NCI-H146 (cell line): ENCODE measurements around the gene NPFFR2.
"Not testable (repeated sequence)": the region's sequence is repeated elsewhere in the genome, so short reads cannot be mapped to it uniquely, and the experiment has no call there.

Experiments used
- DNase-seq: peaks from one replicate; lab custom pipeline; 2025; lab: John Stamatoyannopoulos, UW

The NPFFR2 gene

GRCh38 chr4:72031868-72032608 is at the start of gene NPFFR2:
Gene NPFFR2, plus strand, starts transcription at chr4:72032000. Its CDS starts 96,592 bp downstream, at chr4:72128592.
- no peak for DNase-seq

DNA sequence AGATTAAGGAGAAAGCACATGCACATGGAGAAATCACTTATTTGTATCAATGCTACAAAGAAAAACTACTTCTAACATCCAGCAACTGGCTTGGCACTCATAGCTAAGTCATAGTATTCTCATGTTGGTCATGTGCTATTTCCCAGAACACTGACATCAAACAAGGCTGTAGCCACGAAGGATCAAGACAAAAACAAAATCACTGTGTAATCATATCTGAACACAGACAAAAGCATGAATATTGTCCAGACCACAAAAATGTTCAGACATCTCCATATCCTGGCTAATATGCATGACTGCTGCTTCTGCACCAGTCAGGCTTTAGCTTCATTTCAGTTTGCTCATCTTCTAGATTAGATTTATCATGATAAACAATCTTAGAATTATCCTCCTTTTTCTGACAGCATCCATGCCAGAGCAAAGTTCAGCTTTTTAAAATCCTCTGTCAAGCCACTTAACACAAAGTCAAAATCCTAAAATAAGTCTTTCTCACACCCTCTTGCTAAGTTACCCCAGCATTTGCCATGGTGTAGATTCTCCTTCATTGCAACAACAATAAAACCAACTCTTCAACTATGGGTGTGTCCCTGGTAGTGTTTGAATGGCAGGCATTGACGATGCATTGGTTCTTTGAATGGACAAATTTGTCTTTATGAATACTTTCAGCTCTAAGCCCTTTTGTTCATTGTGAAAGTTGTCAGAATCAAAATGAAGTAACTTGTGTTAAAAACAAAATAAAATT is 39.1 kb upstream of the NPFFR2 start:
- no peak for DNase-seq

- no peak for DNase-seq
Measured at GRCh38 chr4:71994559-71994958, 37.2 kb upstream of the NPFFR2 start.

GRCh38 chr4:71995297-71995696 is 36.5 kb upstream of the NPFFR2 start:
- DNase-seq = no peak

GRCh38 chr4:72006586-72006985 is 25.2 kb upstream of the NPFFR2 start:
- DNase-seq = no peak

- no peak for DNase-seq
Measured at GRCh38 chr4:72011906-72012305, 19.9 kb upstream of the NPFFR2 start.

DNA sequence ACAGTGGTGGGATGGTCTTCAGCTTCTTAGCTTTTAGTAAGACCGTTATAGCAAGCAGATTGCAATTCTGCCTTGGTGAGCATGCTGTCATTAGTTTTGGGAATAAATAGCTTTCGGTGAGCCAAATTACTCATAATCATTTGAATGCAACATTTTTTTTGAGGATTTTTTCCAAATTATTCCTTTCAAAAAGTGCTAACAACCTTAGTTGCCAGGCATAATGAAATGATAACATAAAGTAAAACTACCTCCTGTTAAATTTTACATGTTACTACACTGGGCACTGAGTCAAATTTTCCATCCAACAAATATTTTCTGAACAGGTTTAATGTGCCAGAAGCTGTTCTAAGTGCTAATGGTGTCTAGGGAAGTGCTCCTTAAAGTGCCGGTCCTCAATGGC is 15.8 kb upstream of the NPFFR2 start:
- DNase-seq = no peak

DNA sequence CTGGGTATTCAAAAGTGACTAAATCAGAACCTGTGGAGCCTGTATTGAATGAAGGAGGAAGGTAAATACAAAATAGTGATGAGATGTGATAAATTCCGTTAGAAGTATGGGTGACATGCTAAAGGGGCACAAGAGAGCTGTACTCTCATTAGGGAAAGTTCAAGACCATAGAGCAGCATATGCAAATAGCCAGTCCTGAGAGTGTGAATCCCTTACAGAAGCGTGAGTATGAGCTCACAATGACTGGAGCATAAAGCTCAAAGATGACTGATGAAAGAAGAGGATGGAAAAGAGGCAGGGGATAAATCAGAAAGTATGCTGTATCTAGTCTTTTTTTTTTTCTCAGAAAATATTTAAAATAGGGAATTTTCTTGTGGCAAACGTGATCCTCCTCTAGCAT is 12.1 kb upstream of the NPFFR2 start:
- no peak for DNase-seq

DNA sequence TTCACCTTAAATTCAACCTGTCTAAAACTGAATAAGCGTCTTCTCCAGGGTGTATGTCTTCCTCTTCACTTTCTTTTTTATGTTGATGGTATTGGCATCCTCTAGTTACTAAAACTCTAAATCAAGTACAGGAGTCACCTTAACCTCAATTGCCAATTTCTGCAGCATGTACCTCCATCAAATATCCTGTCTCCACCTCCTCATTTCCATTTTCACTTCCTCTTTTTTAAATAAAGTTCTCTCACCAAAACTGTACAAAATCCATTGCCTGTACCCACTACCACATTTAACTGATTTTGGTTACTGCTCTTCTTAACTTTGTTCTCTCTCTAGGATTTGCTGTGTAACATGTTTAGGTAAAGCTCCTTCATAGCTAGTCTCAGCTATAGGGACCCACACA is 9.2 kb upstream of the NPFFR2 start:
- no peak for DNase-seq

GRCh38 chr4:72055566-72055965 is 23.8 kb downstream of the NPFFR2 start:
- DNase-seq = no peak

GRCh38 chr4:72063726-72064125 is 31.9 kb downstream of the NPFFR2 start:
- DNase-seq = no peak

DNA sequence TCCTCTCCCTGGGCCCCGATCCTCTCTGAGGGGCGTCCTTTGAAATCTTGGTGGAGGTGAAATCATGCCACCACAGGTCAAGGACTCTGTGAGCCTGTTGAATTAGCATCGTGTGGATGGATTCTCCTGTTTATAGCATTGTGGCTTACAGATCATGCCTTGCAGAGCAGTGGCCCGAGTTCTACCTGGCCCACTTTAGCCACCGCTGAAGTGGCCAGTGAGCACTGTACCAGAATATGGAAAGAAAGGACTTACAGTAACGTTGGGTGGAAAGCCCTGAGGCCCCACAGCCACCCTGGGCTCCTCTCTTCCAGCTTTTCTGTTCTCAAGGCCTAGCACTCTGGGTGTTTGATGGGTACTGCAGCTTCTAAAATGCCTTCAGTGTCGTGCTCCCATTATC is 35.3 kb downstream of the NPFFR2 start:
- DNase-seq = no peak

- no peak for DNase-seq
Measured at GRCh38 chr4:72073816-72074215, 42.0 kb downstream of the NPFFR2 start.

DNA sequence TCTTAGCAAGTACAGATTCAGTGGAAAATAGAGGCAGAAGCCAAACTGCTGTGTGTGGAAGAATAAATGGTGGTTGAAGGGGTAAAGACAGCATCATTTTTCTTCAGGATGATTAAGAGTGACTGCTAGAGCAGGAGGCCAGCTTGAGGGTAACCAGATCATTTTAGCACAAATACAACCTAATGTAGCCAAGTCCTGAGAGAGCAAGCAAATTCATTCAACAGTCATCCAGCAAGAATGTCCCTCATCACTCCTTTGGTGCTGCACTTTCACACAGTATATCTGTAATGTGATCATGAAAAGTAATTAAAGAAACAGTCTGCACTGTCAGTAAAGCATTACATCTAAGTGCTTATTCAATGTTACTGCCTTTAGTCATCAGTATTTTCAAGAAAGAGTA is 44.8 kb downstream of the NPFFR2 start:
- no peak for DNase-seq

- DNase-seq = no peak
Measured at GRCh38 chr4:72077346-72077745, 45.5 kb downstream of the NPFFR2 start.

GRCh38 chr4:72084587-72085011 is 52.8 kb downstream of the NPFFR2 start:
- DNase-seq = no peak

GRCh38 chr4:72090606-72091005 is 58.8 kb downstream of the NPFFR2 start:
- not testable (repeated sequence) for DNase-seq

DNA sequence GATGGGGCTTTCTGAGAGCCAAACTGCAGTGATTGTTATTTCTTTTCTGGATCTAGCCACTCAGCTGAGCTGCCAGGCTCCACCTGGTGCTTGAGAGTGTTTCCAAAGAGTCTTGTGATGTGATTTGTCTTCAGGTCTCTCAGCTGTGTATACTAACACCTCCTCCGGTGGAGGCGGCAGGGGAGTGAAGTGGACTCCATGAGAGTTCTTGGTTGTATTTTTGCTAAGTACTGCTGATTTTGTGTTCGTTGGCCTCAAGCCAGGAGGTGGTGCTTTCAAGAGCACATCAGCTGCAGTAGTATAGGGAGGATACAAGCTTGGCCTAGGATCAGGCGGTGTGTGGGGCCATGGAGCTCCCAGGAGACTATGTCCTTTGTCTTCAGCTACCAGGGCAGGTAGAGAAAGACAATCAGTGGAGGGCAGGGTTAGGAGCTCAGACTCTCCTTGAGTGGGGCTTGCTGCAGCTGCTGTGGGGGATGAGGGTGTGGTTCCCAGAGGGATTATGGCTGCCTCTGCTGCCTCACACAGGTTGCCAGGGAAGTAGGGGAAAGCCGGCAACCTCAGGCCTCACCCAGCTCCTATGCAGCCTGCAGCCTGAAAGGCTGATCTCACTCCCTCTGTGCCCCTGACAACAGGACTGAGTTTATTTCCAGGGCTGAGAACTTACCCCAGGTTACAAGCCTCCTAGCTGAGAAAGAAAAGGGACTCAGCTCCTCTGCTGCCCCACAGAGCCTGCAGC is 62.4 kb downstream of the NPFFR2 start:
- no peak for DNase-seq

DNA sequence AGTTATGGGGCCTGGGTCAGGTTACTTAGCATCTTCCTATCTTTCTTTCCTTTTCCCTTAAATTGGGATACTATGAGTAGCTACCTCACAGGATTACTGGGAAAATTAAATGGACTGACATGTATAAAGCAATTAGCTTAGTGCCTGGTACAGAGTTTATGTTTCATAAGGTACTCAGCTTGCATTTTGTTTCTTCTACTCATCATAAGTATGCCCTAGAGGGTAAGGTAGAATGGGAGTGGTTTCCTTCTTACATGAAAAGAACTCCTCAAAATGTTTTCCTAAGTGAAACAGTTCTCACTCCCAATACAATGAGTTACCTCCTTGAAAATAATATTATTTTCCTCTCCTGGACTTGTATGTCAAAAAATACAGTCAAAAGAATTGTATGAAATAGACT is 75.7 kb downstream of the NPFFR2 start:
- no peak for DNase-seq

DNA sequence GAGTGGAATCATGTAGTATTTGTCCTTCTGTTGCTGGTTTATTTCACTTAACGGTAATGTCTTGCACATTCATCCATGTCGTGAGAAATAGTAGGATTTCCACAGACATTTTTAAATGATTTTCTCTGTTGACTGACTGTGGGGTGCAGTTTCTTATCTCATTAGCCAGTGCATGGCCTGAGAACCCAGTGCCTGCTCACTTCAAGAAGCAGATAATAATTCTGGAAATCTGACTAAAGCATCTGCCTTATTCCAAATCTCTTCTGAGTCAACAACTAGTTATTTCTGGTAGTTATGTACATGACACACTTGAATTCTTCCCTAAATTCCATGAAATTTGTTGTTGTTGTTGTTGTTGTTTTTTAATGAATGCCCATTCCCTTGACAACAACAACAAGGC is 77.6 kb downstream of the NPFFR2 start:
- DNase-seq = no peak

DNA sequence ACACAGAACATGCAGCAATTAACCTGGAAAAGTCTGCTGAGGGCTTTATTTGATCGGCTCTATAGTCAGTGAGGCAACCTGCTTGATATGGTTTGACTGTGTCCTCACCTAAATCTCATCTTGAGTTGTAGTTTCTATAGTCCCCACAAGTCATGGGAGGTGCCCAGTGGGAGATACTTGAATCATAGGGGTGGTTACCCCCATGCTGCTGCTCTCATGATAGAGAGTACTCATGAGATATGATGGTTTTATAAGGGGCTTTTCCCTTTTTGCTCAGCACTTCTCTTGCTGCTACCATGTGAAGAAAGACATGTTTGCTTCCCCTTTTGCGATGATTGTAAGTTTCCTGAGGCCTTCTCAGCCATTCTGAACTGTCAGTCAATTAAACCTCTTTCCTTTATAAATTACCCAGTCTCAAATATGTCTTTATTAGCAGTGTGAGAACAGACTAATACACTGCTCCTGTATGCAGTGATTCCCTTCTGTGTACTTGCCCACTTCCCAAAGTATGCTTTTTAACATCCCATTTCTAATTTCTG is 78.2 kb downstream of the NPFFR2 start:
- DNase-seq = no peak

GRCh38 chr4:72110886-72111285 is 79.1 kb downstream of the NPFFR2 start:
- DNase-seq = no peak

- no peak for DNase-seq
Measured at GRCh38 chr4:72111863-72112262, 80.1 kb downstream of the NPFFR2 start.
